ENCODE measurements around the gene SHH. TPM values are rescaled to one million over a fixed set of nuclear protein-coding genes. Genes with fewer than 3 reads are reported as not detected.

Gene SHH
- total and polyA plus RNA-seq, 2 of the 4 experiments (the other 2 are of a cell fraction): under 0.01 to 0.03 TPM

- intact Hi-C loops (cut with micrococcal nuclease) (no loop called here), in situ Hi-C loops (cut with MboI; ENCODE audit: low sequenced_read_pairs) (loop anchor here (10.0 to 25.0 kb wide), 2 partner anchors 149 to 366 kb away; no protein-coding TSS in a partner anchor), dilution Hi-C loops (cut with HindIII; ENCODE audit: low sequenced_read_pairs, unreplicated experiment) (no loop called here)
- no peak overlapping the region for H3K18ac ChIP-seq (ENCODE audit: low read depth, low read length)
- no peak overlapping the region for H3K14ac ChIP-seq (replicated peaks; ENCODE audit: low read depth, low read length)
- H2BK5ac ChIP-seq (ENCODE audit: low read depth, low read length, poor library complexity, severe bottlenecking): no peak overlapping the region
- 84% methylated on average over 4 of the region's 10 CpGs; no CpG with 5 or more reads in 1 of the 2 experiments for whole genome bisulfite sequencing, 2 experiments (ENCODE audit: extremely low coverage in 2 of 2, insufficient read length in 1 of 2)
- no peak overlapping the region for H4K5ac ChIP-seq (ENCODE audit: low read depth, low read length)
- H3K9me3 ChIP-seq (ENCODE audit: control insufficient read depth, insufficient read depth, low read length): no peaks in the 10 kb centered on the region
- no TSS peak for BruUV-seq (replicated peaks)
- H3K36me3 ChIP-seq (ENCODE audit: control insufficient read depth, insufficient read depth, low read length): peaks cover 3% of the 10 kb centered on the region; the same call in 1 of the 2 replicates
- H3K9me1 ChIP-seq (ENCODE audit: insufficient read depth, low read length): peaks cover 16% of the 10 kb centered on the region; the same call in 1 of the 2 replicates
- no peak for DNase-seq
- H4K8ac ChIP-seq (ENCODE audit: low read depth in 2 of 2, low read length in 2 of 2): no peak overlapping the region
- CTCF ChIA-PET: interaction anchor here (0.7 to 1.0 kb wide), 2 partner anchors 18 to 156 kb away, joined by 3 read pairs; no protein-coding TSS in a partner anchor
- no peak overlapping the region for H3K56ac ChIP-seq (ENCODE audit: extremely low read depth, insufficient read depth, low read length)
- no peak overlapping the region for H2AK5ac ChIP-seq (ENCODE audit: low read depth, low read length)
- no peak overlapping the region for H2BK20ac ChIP-seq (ENCODE audit: low read depth, low read length)
- H2AFZ ChIP-seq (replicated peaks; ENCODE audit: low read length, poor library complexity): no peak overlapping the region
- H3K4me3 ChIP-seq (ENCODE audit: insufficient read depth, low read depth, low read length): no peak overlapping the region
- no peak overlapping the region for H3K9ac ChIP-seq (ENCODE audit: low read depth, low read length)
- H3K27me3 ChIP-seq (ENCODE audit: control insufficient read depth, insufficient read depth, low read length): no peaks in the 10 kb centered on the region
- no peak overlapping the region for H3K4ac ChIP-seq (ENCODE audit: low read depth, low read length)
- H2BK120ac ChIP-seq (ENCODE audit: low read depth, low read length): no peak overlapping the region
- H3K4me2 ChIP-seq (ENCODE audit: low read depth, low read length): no peak overlapping the region
- ATAC-seq (ENCODE audit: low read depth): no peak
- H2AK9ac ChIP-seq (replicated peaks; ENCODE audit: low read depth, low read length, poor library complexity): no peak overlapping the region
- H3K23ac ChIP-seq (ENCODE audit: low read depth, low read length): no peak overlapping the region
- H3K4me1 ChIP-seq (ENCODE audit: control insufficient read depth, insufficient read depth, low read length): 0 out of 2 replicates have a peak, but pooled peaks cover 2% of the 10 kb centered on the region
- peaks cover 23 to 61% of the 10 kb centered on the region in 2 experiments for H3K79me1 ChIP-seq (ENCODE audit: low read depth in 1 of 2, low read length in 2 of 2)
- no peak overlapping the region for H2BK15ac ChIP-seq (ENCODE audit: low read depth, low read length)
- POLR2A ChIA-PET (ENCODE audit: unreplicated experiment): no interaction called here
- no peak overlapping the region for H4K91ac ChIP-seq (ENCODE audit: insufficient read depth, low read depth, low read length)
- no peak overlapping the region for H3K27ac ChIP-seq (ENCODE audit: insufficient read depth, low read length)
- peaks cover 48% of the 10 kb centered on the region for H4K20me1 ChIP-seq (ENCODE audit: insufficient read depth, low read length)
- TF ChIP-seq CTCF (conservative IDR thresholded peaks at IDR 0.05; ENCODE audit: low read depth, low read length) (no peak), RCOR1 (IDR thresholded peaks at IDR 0.05; ENCODE audit: insufficient replicate concordance, low read length) (no peak), MAFK (IDR thresholded peaks at IDR 0.05; ENCODE audit: low read depth, low read length) (no peak), FOS (IDR thresholded peaks at IDR 0.05; ENCODE audit: low read depth, low read length) (no peak), ELK1 (IDR thresholded peaks at IDR 0.05; ENCODE audit: borderline replicate concordance, low read depth, low read length) (no peak), CHD1 (IDR thresholded peaks at IDR 0.05; ENCODE audit: low read depth, low read length) (no peak), USF2 (IDR thresholded peaks at IDR 0.05; ENCODE audit: low read depth, low read length) (no peak), RFX5 (IDR thresholded peaks at IDR 0.05; ENCODE audit: low read depth, low read length) (no peak), MAZ (IDR thresholded peaks at IDR 0.05; ENCODE audit: borderline replicate concordance, low read depth, low read length) (no peak), BHLHE40 (IDR thresholded peaks at IDR 0.05; ENCODE audit: low read depth, low read length) (no peak), NFE2L2 (IDR thresholded peaks at IDR 0.05; ENCODE audit: low read depth, low read length) (no peak), SMC3 (IDR thresholded peaks at IDR 0.05; ENCODE audit: low read depth, low read length) (no peak), RAD21 (IDR thresholded peaks at IDR 0.05; ENCODE audit: low read length) (no peak), POLR2A (IDR thresholded peaks at IDR 0.05; ENCODE audit: low read depth, low read length) (no peak), CEBPB (IDR thresholded peaks at IDR 0.05; ENCODE audit: low read depth, low read length) (no peak), MXI1 (IDR thresholded peaks at IDR 0.05; ENCODE audit: borderline replicate concordance, low read depth, low read length) (no peak)
Measured at GRCh38 chr7:155753446-155753965, 58.8 kb downstream of the SHH start.
